Endothelial cell of umbilical vein (primary cell): ENCODE data around the gene CCDC40.

ENCODE experiments used
- EZH2 ChIP-seq: IDR thresholded peaks from 2 replicates; pipeline ENCODE4 v1.6.1; 2012; ENCODE audit warnings: borderline replicate concordance, low read depth, mild to moderate bottlenecking, moderate library complexity, low read length, inconsistent platforms; ENCODE audit not compliant: severe bottlenecking
- JUN ChIP-seq: IDR thresholded peaks from 2 replicates; pipeline ENCODE4 v1.6.1; 2011; ENCODE audit warnings: borderline replicate concordance, low read depth; ENCODE audit not compliant: insufficient read length, insufficient read depth
- POLR2A ChIP-seq: IDR thresholded peaks from 2 replicates; pipeline ENCODE4 v1.6.1; 2012; ENCODE audit warnings: low read depth, mild to moderate bottlenecking, control low read depth, low read length
- TF ChIP-seq, protein P1 (sequence below), 2 donors: IDR thresholded peaks; 1 replicate in 1 of 2; 2 replicates in 1 of 2; pipeline ENCODE4 v1.5.1; 2011; ENCODE audit warnings: low read length in 2 of 2, mild to moderate bottlenecking in 2 of 2, moderate library complexity in 2 of 2, control low read depth in 1 of 2, inconsistent platforms in 1 of 2, low read depth in 1 of 2; ENCODE audit not compliant: insufficient read depth in 1 of 2; ENCODE audit errors: extremely low read depth in 1 of 2
- TF ChIP-seq, protein P2 (sequence below): IDR thresholded peaks from 2 replicates; pipeline ENCODE4 v1.6.1; 2011; ENCODE audit not compliant: insufficient read depth, insufficient read length

DNA sequence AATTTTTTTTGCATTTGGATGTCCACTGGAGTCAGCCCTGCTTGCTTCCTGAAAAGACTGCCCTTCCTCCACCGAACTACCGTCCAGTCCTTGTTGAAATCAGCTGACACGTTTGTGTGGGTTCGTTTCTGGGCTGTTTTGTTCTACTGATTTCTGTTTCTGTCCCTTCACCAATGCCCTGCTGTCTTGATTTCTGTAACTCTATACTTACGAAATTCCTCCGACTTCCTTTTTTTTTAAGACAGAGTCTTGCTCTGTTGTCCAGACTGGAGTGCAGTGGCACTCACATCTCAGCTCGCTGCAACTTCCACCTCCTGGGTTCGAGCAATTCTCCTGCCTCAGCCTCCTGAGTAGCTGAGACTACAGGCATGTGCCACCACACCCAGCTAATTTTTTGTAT lies 56.5 kb downstream of the CCDC40 start:
- TF ChIP-seq, protein P1, sequence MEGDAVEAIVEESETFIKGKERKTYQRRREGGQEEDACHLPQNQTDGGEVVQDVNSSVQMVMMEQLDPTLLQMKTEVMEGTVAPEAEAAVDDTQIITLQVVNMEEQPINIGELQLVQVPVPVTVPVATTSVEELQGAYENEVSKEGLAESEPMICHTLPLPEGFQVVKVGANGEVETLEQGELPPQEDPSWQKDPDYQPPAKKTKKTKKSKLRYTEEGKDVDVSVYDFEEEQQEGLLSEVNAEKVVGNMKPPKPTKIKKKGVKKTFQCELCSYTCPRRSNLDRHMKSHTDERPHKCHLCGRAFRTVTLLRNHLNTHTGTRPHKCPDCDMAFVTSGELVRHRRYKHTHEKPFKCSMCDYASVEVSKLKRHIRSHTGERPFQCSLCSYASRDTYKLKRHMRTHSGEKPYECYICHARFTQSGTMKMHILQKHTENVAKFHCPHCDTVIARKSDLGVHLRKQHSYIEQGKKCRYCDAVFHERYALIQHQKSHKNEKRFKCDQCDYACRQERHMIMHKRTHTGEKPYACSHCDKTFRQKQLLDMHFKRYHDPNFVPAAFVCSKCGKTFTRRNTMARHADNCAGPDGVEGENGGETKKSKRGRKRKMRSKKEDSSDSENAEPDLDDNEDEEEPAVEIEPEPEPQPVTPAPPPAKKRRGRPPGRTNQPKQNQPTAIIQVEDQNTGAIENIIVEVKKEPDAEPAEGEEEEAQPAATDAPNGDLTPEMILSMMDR (IDR thresholded peaks at IDR 0.05; ENCODE audit: extremely low read depth in 1 of 2, insufficient read depth in 1 of 2, low read depth in 1 of 2, low read length in 2 of 2): no peak
- no peak for TF ChIP-seq EZH2
- TF ChIP-seq, protein P2, sequence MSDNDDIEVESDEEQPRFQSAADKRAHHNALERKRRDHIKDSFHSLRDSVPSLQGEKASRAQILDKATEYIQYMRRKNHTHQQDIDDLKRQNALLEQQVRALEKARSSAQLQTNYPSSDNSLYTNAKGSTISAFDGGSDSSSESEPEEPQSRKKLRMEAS: no peak
- TF ChIP-seq POLR2A: no peak
- TF ChIP-seq JUN: no peak
